Muscle layer of colon (tissue), 2 donors: ENCODE results near the gene ARHGAP15.

Experiments used
- H3K27ac ChIP-seq: one replicate; pipeline ENCODE4 v1.7.0; 2013; ENCODE audit warnings: low read depth, mild to moderate bottlenecking, low read length, moderate library complexity
- H3K27me3 ChIP-seq, 2 donors: one replicate each; pipeline ENCODE4 v1.7.0; 2013; ENCODE audit warnings: low read length in 2 of 2, mild to moderate bottlenecking in 2 of 2; ENCODE audit not compliant: insufficient read depth in 2 of 2, control insufficient read depth in 1 of 2
- H3K36me3 ChIP-seq: one replicate; pipeline ENCODE4 v1.7.0; 2013; ENCODE audit warnings: mild to moderate bottlenecking, low read length; ENCODE audit not compliant: insufficient read depth
- H3K4me1 ChIP-seq: one replicate; pipeline ENCODE4 v1.7.0; 2013; ENCODE audit warnings: mild to moderate bottlenecking, low read length; ENCODE audit not compliant: insufficient read depth
- H3K4me3 ChIP-seq, 2 donors: one replicate each; pipeline ENCODE4 v1.7.0; 2013; ENCODE audit warnings: low read length in 2 of 2, low read depth in 1 of 2, mild to moderate bottlenecking in 1 of 2, moderate library complexity in 1 of 2
- H3K9ac ChIP-seq: one replicate; pipeline ENCODE4 v1.7.0; 2013; ENCODE audit warnings: low read length
- H3K9me3 ChIP-seq: one replicate; pipeline ENCODE4 v1.7.0; 2013; ENCODE audit warnings: mild to moderate bottlenecking, low read length
- donor health status: abdominal sarcoma.
- donor health status: Adenocarcinoma of cecum.

ARHGAP15 gene

DNA sequence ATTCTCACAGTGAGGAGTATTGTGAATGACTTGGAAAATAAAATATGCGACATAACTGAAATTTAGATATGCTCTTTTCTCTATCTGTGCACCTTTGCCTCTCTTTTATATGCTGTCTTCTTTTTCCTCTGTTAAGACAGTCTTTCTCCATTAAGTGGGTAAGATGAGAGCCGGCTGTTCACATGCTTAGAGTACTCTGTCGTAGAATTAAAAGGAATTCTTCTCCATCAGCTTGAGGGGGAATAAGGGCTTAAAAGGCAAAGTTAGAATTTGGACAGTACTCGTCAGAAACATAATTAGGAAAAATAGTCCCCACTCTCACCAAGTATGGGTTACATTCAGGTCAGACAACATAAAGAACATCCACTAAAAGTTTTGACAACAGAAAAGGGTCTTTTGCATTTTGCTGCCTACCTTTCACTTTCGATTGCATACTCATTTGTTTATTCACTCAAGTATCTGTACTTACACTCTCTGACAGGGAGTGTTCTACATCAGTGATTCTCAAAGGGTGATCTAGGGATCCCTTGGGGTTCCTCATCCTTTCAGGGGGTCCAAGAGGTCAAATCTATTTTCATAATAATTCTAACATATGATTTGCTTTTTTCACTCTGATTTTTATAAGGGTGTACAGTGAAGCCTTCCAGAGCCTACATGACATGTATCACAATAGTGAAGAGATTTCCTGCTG lies 48.0 kb downstream of the ARHGAP15 start:
- Histone ChIP-seq H3K9me3 (no peaks in the 10 kb centered on the region), H3K4me1 (no peaks in the 10 kb centered on the region), H3K27ac (no peak overlapping the region), H3K9ac (no peak overlapping the region), H3K4me3 (no peak overlapping the region), H3K36me3 (no peaks in the 10 kb centered on the region), H3K27me3 (no peaks in the 10 kb centered on the region)

DNA sequence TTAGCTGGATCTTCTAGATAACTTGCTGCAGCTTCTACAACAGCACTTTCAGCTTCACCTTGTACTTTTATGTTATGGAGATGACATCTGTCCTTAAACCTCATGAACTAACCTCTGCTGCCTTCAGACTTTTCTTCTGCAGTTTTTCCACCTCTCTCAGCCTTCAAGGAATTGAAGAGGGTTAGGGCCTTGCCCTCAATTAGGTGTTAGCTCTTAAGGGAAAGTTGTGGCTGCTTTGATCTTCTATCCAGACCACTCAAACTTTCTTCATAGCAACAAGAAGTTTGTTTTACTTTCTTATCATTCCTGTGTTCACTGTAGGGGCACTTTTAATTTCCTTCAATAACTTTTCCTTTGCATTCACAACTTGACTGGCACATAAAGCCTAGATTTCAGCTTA lies 52.3 kb downstream of the ARHGAP15 start:
- Histone ChIP-seq H3K27me3 (no peaks in the 10 kb centered on the region), H3K9ac (no peak overlapping the region), H3K36me3 (no peaks in the 10 kb centered on the region), H3K9me3 (no peaks in the 10 kb centered on the region), H3K4me1 (no peaks in the 10 kb centered on the region), H3K27ac (no peak overlapping the region), H3K4me3 (no peak overlapping the region)

- Histone ChIP-seq H3K9ac (no peak overlapping the region), H3K4me1 (no peaks in the 10 kb centered on the region), H3K36me3 (no peaks in the 10 kb centered on the region), H3K4me3 (no peak overlapping the region), H3K9me3 (no peaks in the 10 kb centered on the region), H3K27me3 (no peaks in the 10 kb centered on the region), H3K27ac (no peak overlapping the region)
These were observed 53.4 kb downstream of the ARHGAP15 start for GRCh38 chr2:143182649-143183048.

DNA sequence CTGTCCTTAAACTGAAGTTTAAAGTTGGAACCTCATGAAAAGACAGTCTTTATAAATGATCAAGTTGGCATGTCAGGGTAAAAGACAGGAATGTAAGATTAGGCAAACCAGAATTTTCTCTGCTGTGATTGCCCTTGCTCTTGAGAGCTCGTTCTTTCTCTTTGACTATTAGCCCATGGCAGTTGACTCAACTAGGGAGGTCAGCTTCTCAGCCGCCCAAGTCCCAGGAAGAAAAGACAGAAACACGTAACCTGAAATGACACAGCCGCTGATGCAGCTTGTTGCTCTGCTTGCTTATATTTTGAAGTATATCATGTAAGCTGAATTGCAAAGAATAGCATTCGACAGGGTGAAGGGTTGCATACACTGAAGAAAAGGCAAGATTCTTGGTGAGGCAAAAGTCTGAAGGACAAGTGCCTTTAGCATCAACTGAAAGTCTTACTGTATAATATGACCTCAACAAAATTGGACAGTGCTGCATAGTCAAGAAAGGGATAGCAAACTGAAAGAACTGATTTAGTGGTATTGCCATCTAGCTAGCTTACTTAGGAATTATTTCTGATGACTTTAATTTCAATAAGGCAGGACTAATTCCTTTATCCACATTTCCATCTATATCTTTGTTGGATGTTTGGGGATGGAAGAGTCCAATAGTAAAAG lies 54.7 kb downstream of the ARHGAP15 start:
- Histone ChIP-seq H3K36me3 (no peaks in the 10 kb centered on the region), H3K9ac (no peak overlapping the region), H3K4me3 (no peak overlapping the region), H3K27ac (no peak overlapping the region), H3K9me3 (no peaks in the 10 kb centered on the region), H3K27me3 (no peaks in the 10 kb centered on the region), H3K4me1 (no peaks in the 10 kb centered on the region)

DNA sequence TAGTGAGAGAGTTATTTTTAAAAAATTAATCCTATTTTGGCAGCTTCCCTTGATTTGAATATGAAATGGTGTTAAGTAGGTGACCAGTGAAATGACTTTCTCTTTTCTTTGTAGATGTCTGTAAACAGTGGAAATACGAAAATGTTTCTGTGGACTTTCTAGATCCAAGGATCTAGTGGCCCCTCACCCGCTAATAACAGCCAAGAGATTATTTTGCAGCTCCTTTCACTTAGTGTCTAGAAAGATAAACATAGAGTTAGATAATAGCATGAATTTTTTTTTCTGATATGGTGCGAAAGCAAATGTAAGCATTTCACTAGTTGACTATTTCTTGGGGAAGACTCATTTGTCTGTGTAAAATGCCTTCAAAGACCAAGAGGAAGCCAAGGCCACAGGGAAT lies 57.7 kb downstream of the ARHGAP15 start:
- no peaks in the 10 kb centered on the region for H3K9me3 ChIP-seq
- H3K27ac ChIP-seq: no peak overlapping the region
- no peak overlapping the region for H3K4me3 ChIP-seq

DNA sequence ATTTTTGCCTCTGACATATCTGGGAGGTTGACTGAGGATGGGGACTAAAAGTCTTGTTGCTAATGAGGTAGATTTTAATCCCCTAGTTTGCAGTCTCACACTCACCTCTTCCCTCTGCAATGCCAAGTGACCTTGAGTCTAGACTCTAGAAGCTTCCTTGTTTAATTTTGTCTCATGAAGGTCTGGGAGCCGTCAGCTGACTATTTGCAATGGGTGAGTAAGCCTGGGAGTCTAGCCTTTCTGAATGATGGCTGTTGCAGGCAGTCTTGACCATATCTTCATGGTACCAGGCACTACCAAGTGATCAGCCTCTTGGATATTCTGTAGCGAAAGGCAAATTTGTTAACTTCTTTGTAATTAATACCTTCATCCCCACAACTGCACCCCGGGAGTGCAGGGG lies 61.2 kb downstream of the ARHGAP15 start:
- no peaks in the 10 kb centered on the region for H3K27me3 ChIP-seq
- H3K4me1 ChIP-seq: no peaks in the 10 kb centered on the region
- no peaks in the 10 kb centered on the region for H3K9me3 ChIP-seq
- no peak overlapping the region for H3K27ac ChIP-seq
- H3K9ac ChIP-seq: no peak overlapping the region
- H3K36me3 ChIP-seq: no peaks in the 10 kb centered on the region
- no peak overlapping the region for H3K4me3 ChIP-seq

More for the DNA sequence above, 57.7 kb downstream of the ARHGAP15 start:
- H3K9ac ChIP-seq: no peak overlapping the region
- H3K36me3 ChIP-seq: no peaks in the 10 kb centered on the region
- no peaks in the 10 kb centered on the region for H3K4me1 ChIP-seq
- no peaks in the 10 kb centered on the region for H3K27me3 ChIP-seq

GRCh38 chr2:143192106-143192505 lies 62.9 kb downstream of the ARHGAP15 start:
- Histone ChIP-seq H3K27ac (no peak overlapping the region), H3K36me3 (no peaks in the 10 kb centered on the region), H3K9ac (no peak overlapping the region), H3K4me3 (no peak overlapping the region), H3K27me3 (no peaks in the 10 kb centered on the region), H3K9me3 (no peaks in the 10 kb centered on the region), H3K4me1 (no peaks in the 10 kb centered on the region)

DNA sequence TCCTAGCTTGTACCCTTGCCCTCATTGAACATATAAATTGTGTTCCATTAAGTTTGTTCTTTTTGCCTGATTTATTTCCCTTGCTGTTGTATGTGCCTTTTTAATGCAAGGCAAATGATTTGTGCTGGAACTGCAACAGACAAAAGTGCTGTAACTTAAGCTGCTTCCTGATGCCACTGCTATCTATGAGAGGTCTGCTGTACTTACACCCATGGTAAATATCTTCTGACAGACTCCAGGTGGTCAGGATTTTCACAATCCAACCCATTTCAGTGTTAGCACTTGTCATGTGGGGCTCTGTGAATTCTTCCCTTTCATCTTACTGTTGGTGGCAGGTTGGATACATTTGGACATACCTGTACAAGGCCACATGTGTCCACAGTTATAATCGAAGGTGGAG lies 63.5 kb downstream of the ARHGAP15 start:
- Histone ChIP-seq H3K4me3 (no peak overlapping the region), H3K9ac (no peak overlapping the region), H3K9me3 (no peaks in the 10 kb centered on the region), H3K27ac (no peak overlapping the region), H3K36me3 (no peaks in the 10 kb centered on the region), H3K4me1 (no peaks in the 10 kb centered on the region), H3K27me3 (no peaks in the 10 kb centered on the region)

DNA sequence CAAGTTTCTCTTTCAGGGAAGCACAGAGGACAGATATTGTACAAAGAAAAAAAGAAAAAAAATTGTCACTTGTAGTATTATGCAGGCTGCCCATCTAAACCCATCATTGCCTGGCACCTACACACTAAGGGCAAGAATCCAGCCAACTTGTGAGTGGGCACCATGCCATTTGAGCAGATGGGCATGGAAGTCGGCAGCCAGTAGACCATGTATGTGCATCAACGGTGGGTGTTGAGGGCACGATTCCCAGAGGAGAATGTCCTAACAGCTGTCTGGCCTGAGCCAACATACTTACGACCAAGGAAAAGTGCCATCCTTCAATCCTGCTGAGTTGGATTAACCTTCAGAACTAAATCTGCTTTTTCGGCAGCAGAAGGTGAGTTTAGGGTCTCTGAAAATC lies 63.9 kb downstream of the ARHGAP15 start:
- Histone ChIP-seq H3K9ac (no peak overlapping the region), H3K36me3 (no peaks in the 10 kb centered on the region), H3K27ac (no peak overlapping the region), H3K4me3 (no peak overlapping the region), H3K27me3 (no peaks in the 10 kb centered on the region), H3K9me3 (no peaks in the 10 kb centered on the region), H3K4me1 (no peaks in the 10 kb centered on the region)

DNA sequence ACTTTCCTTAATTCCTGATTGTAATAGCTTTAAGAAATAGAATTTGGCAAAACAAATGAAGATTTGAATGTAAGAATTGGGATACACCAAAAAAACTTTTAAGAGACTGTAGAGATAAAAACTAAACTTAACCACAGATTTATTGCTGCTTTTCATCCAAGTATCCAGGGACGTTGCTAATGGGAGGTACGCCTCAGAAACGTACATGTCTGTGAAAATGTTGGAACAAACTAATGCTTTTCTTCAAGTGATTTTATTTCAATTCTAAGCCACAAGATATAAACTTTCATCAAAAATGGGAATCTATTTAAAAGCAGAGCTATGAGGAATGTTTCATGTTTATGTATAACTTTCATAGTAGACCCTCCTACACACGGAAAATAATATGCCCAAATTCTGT lies 66.3 kb downstream of the ARHGAP15 start:
- Histone ChIP-seq H3K27me3 (no peaks in the 10 kb centered on the region), H3K27ac (no peak overlapping the region), H3K4me3 (no peak overlapping the region), H3K9ac (no peak overlapping the region), H3K4me1 (no peaks in the 10 kb centered on the region), H3K36me3 (no peaks in the 10 kb centered on the region), H3K9me3 (no peaks in the 10 kb centered on the region)

GRCh38 chr2:143204062-143204461 lies 74.8 kb downstream of the ARHGAP15 start:
- no peak overlapping the region for H3K27ac ChIP-seq
- H3K4me3 ChIP-seq: no peak overlapping the region
- no peaks in the 10 kb centered on the region for H3K9me3 ChIP-seq
- H3K4me1 ChIP-seq: no peaks in the 10 kb centered on the region
- H3K9ac ChIP-seq: no peak overlapping the region
- no peaks in the 10 kb centered on the region for H3K36me3 ChIP-seq
- no peaks in the 10 kb centered on the region for H3K27me3 ChIP-seq
